ENCODE results near the gene TSR3.

TSR3 gene

DNA sequence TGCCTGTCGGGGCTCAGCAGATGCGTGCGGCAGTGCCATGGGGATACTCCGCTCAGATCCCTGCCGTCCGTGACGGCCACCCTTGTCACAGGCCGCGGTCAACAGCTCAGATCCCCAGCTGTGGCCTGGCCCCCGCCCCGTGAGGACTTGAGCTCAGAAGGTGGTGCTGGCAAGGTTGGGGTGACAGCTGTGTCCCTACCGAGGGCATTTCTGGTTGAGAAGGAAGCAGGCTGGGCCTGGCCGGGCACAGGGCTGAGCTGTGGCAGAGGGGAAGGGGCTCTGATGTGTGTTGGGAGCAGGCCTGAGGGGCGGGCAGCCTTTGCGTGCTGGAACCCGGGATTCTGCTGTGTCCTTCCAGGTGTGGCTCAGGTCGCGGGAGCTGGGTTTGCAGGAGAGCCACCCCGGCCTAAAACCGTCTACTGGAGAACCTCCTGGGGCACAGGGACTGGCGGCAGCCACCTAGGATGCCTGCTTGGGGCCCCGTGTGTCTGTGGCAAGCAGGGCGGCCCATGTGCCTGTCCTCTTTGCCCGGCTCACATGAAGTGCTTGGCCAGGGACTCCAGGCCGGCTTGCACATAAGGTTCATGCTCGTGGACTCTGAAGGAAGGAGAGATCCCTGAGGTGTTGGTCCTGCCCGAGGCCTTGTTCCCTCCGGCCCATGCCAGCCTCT lies 37.1 kb downstream of the TSR3 start:
- no peak for TF ChIP-seq EP300 (IDR thresholded peaks at IDR 0.05; ENCODE audit: borderline replicate concordance)
- no peak for TF ChIP-seq TCF12 (IDR thresholded peaks at IDR 0.05; ENCODE audit: low read depth)
- no peak for TF ChIP-seq CREB1 (IDR thresholded peaks at IDR 0.05; ENCODE audit: low read depth)
- TF ChIP-seq, protein P1, sequence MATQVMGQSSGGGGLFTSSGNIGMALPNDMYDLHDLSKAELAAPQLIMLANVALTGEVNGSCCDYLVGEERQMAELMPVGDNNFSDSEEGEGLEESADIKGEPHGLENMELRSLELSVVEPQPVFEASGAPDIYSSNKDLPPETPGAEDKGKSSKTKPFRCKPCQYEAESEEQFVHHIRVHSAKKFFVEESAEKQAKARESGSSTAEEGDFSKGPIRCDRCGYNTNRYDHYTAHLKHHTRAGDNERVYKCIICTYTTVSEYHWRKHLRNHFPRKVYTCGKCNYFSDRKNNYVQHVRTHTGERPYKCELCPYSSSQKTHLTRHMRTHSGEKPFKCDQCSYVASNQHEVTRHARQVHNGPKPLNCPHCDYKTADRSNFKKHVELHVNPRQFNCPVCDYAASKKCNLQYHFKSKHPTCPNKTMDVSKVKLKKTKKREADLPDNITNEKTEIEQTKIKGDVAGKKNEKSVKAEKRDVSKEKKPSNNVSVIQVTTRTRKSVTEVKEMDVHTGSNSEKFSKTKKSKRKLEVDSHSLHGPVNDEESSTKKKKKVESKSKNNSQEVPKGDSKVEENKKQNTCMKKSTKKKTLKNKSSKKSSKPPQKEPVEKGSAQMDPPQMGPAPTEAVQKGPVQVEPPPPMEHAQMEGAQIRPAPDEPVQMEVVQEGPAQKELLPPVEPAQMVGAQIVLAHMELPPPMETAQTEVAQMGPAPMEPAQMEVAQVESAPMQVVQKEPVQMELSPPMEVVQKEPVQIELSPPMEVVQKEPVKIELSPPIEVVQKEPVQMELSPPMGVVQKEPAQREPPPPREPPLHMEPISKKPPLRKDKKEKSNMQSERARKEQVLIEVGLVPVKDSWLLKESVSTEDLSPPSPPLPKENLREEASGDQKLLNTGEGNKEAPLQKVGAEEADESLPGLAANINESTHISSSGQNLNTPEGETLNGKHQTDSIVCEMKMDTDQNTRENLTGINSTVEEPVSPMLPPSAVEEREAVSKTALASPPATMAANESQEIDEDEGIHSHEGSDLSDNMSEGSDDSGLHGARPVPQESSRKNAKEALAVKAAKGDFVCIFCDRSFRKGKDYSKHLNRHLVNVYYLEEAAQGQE (IDR thresholded peaks at IDR 0.05; ENCODE audit: low read depth), result no peak
- TF ChIP-seq RAD21 (IDR thresholded peaks at IDR 0.05; ENCODE audit: low read depth), result no peak
- no peak for TF ChIP-seq CEBPB (IDR thresholded peaks at IDR 0.05)
- no peak for TF ChIP-seq TAF1 (IDR thresholded peaks at IDR 0.05; ENCODE audit: low read depth)
- TF ChIP-seq, protein P2, sequence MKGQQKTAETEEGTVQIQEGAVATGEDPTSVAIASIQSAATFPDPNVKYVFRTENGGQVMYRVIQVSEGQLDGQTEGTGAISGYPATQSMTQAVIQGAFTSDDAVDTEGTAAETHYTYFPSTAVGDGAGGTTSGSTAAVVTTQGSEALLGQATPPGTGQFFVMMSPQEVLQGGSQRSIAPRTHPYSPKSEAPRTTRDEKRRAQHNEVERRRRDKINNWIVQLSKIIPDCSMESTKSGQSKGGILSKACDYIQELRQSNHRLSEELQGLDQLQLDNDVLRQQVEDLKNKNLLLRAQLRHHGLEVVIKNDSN (IDR thresholded peaks at IDR 0.05), result no peak
- no peak for TF ChIP-seq NFIC (IDR thresholded peaks at IDR 0.05)
- no peak for TF ChIP-seq ZBTB7A (IDR thresholded peaks at IDR 0.05; ENCODE audit: low read depth)

DNA sequence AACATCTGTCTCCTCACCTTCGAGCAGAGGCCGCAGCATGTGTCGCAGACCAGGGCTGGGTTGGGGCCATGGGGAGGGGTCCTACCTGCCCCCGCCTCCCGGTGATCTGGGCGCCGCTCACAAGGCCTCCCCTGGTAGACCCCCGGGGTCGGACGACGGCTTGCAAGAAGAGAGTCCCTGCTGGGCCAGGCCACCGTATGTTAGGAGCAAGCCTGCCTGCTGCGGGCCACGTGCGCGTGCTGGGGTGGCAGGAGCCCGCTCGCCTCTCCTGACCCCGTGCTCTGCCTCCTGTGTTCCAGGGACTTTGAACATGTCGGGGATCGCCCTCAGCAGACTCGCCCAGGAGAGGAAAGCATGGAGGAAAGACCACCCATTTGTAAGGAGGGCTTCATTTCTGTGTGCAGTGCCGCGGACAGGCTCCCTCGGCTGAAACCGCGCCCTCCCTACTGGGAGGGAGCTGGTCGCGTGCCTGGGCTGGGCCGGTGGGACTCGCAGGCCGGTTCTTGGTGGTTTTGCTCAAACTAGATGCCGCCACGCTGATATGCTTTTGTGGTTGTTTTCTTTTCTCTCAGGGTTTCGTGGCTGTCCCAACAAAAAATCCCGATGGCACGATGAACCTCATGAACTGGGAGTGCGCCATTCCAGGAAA lies 37.8 kb downstream of the TSR3 start:
- TF ChIP-seq TEAD4 (IDR thresholded peaks at IDR 0.05) (no peak), ZBTB7A (IDR thresholded peaks at IDR 0.05; ENCODE audit: low read depth) (no peak), TCF12 (IDR thresholded peaks at IDR 0.05; ENCODE audit: low read depth) (no peak), EP300 (IDR thresholded peaks at IDR 0.05; ENCODE audit: borderline replicate concordance) (no peak)

DNA sequence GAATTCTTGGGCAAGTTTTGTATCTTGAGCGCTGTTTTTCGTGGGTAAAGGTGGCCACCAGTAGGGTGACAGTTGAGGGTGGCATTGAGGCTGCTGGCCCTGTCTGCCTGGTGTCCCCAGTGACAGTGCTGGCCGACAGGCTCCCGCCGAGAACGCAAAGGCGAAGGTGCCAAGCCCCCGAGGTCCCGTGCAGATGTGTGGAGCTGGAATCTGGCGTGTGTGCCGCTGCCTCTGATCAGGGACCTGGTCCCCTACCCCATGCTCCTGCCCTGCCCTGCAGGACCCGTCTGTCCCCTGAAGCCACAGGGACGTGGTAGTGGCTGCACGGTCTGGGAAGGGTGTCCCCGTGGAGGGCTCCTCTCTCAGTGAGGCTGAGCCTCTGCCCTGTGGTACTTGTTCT lies 38.8 kb downstream of the TSR3 start:
- TF ChIP-seq, protein P2 (IDR thresholded peaks at IDR 0.05), result no peak
- no peak for TF ChIP-seq NFIC (IDR thresholded peaks at IDR 0.05)
- TF ChIP-seq EGR1 (IDR thresholded peaks at IDR 0.05), result no peak
- TF ChIP-seq, protein P3, sequence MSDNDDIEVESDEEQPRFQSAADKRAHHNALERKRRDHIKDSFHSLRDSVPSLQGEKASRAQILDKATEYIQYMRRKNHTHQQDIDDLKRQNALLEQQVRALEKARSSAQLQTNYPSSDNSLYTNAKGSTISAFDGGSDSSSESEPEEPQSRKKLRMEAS (IDR thresholded peaks at IDR 0.05), result no peak
- TF ChIP-seq TCF12 (IDR thresholded peaks at IDR 0.05; ENCODE audit: low read depth), result no peak
- TF ChIP-seq YY1 (IDR thresholded peaks at IDR 0.05; ENCODE audit: low read depth), result no peak
- no peak for TF ChIP-seq RAD21 (IDR thresholded peaks at IDR 0.05; ENCODE audit: low read depth)
- TF ChIP-seq, protein P1 (IDR thresholded peaks at IDR 0.05; ENCODE audit: low read depth), result no peak
- no peak for TF ChIP-seq EP300 (IDR thresholded peaks at IDR 0.05; ENCODE audit: borderline replicate concordance)
- TF ChIP-seq CREB1 (IDR thresholded peaks at IDR 0.05; ENCODE audit: low read depth), result no peak
- no peak for TF ChIP-seq ZBTB7A (IDR thresholded peaks at IDR 0.05; ENCODE audit: low read depth)
- no peak for TF ChIP-seq TAF1 (IDR thresholded peaks at IDR 0.05; ENCODE audit: low read depth)
- TF ChIP-seq FOXM1 (IDR thresholded peaks at IDR 0.05; ENCODE audit: borderline replicate concordance, low read depth), result no peak
- TF ChIP-seq TEAD4 (IDR thresholded peaks at IDR 0.05), result no peak
- TF ChIP-seq CEBPB (IDR thresholded peaks at IDR 0.05), result no peak

DNA sequence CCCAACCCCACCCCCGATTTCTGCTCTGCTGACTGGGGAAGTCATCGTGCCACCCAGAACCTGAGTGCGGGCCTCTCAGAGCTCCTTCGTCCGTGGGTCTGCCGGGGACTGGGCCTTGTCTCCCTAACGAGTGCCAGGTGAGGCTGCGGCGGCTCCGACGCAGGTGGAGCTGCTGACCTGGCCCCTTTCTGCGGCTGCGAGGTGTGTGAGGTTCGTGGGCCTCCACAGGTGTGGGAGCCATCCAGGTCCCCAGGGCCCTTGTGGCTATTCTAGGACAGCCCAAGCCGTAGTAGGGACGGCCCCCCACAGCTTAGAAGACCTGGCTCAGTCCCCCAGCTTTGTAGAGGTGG lies 39.2 kb downstream of the TSR3 start:
- no peak for TF ChIP-seq EGR1 (IDR thresholded peaks at IDR 0.05)
- TF ChIP-seq CREB1 (IDR thresholded peaks at IDR 0.05; ENCODE audit: low read depth), result no peak
- TF ChIP-seq ZBTB7A (IDR thresholded peaks at IDR 0.05; ENCODE audit: low read depth), result no peak
- no peak for TF ChIP-seq NFIC (IDR thresholded peaks at IDR 0.05)
- no peak for TF ChIP-seq TAF1 (IDR thresholded peaks at IDR 0.05; ENCODE audit: low read depth)
- TF ChIP-seq RAD21 (IDR thresholded peaks at IDR 0.05; ENCODE audit: low read depth), result no peak
- no peak for TF ChIP-seq YY1 (IDR thresholded peaks at IDR 0.05; ENCODE audit: low read depth)
- TF ChIP-seq FOXM1 (IDR thresholded peaks at IDR 0.05; ENCODE audit: borderline replicate concordance, low read depth), result no peak

DNA sequence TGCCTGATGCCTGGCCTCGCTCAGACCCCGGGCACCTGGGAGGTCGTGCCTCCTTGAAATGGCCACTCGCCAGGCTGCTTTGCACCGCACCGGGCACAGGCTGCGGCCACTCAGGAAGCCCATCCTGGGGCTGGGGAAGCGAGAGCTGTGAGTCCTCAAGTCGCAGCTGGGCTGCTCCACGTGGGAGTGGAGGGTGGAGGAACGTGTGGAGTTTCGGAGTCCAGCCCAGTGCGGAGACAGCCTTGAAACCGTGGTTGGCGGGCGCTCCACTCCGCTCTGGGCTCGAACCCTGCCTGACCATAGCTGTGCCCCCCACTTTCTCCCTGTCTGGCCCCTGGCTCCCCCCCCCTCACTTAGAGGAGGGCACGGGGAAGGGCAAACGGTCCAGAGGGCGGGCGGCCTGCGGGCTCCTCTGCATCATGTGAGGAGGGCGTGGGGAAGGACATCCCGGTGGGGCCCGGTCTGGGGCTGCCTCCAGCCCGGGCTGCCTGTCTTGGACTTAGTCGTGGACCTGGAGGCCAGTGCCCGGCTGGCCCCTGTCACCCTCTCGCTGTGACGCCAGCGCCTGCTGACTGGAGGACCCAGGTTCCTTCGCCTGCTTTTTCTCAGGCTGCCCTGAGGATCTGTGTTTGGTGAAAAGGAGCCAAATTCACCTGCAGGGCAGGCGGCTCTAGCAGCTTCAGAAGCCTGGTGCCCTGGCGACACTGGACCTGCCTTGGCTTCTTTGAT lies 39.8 kb downstream of the TSR3 start:
- TF ChIP-seq, protein P2 (IDR thresholded peaks at IDR 0.05), result no peak
- TF ChIP-seq TCF12 (IDR thresholded peaks at IDR 0.05; ENCODE audit: low read depth) (no peak), EGR1 (IDR thresholded peaks at IDR 0.05) (no peak), ZBTB7A (IDR thresholded peaks at IDR 0.05; ENCODE audit: low read depth) (no peak), CREB1 (IDR thresholded peaks at IDR 0.05; ENCODE audit: low read depth) (no peak), TAF1 (IDR thresholded peaks at IDR 0.05; ENCODE audit: low read depth) (no peak), FOXM1 (IDR thresholded peaks at IDR 0.05; ENCODE audit: borderline replicate concordance, low read depth) (no peak), EP300 (IDR thresholded peaks at IDR 0.05; ENCODE audit: borderline replicate concordance) (no peak), RAD21 (IDR thresholded peaks at IDR 0.05; ENCODE audit: low read depth) (no peak), YY1 (IDR thresholded peaks at IDR 0.05; ENCODE audit: low read depth) (no peak)
- TF ChIP-seq, protein P3 (IDR thresholded peaks at IDR 0.05), result no peak
- TF ChIP-seq, protein P1 (IDR thresholded peaks at IDR 0.05; ENCODE audit: low read depth), result no peak

Data from Ishikawa (cell line).